ENCODE results near the gene CFAP20.

DNA sequence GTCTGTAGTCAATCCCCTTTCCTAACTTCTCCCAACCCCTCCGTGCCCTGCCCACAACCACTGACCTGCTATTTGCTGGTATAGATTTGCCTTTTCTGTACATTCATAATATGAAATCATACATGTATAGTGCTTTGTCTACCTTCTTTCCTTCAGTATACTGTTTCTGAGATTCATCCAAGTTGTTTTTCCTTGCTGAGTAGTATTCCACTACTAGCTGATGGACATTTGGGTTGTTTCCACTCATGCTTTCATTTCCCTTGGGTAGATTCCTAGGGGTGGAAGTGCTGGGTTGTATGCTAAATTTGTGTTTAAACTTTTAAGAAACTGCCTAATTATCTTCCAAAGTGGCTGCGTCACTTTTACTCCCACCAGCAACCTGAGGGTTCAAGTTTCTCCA lies 41.0 kb upstream of the CFAP20 start:
- TF ChIP-seq, protein P1, sequence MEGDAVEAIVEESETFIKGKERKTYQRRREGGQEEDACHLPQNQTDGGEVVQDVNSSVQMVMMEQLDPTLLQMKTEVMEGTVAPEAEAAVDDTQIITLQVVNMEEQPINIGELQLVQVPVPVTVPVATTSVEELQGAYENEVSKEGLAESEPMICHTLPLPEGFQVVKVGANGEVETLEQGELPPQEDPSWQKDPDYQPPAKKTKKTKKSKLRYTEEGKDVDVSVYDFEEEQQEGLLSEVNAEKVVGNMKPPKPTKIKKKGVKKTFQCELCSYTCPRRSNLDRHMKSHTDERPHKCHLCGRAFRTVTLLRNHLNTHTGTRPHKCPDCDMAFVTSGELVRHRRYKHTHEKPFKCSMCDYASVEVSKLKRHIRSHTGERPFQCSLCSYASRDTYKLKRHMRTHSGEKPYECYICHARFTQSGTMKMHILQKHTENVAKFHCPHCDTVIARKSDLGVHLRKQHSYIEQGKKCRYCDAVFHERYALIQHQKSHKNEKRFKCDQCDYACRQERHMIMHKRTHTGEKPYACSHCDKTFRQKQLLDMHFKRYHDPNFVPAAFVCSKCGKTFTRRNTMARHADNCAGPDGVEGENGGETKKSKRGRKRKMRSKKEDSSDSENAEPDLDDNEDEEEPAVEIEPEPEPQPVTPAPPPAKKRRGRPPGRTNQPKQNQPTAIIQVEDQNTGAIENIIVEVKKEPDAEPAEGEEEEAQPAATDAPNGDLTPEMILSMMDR (IDR thresholded peaks at IDR 0.05), result no peak
- TF ChIP-seq POLR2A (IDR thresholded peaks at IDR 0.05), result no peak
